Right atrium auricular region (tissue), 2 donors: ENCODE data around the gene GABARAPL2. TPM values are rescaled to one million over a fixed set of nuclear protein-coding genes. Genes with fewer than 3 reads are reported as not detected.

Experiments
- DNase-seq: peaks from one replicate; pipeline ENCODE4 v3.0.0-alpha.2; 2019; ENCODE audit warnings: low spot score
- H3K27ac ChIP-seq, 2 donors: fragments of 200-600 bp; sonication (generic); 1 replicate in 1 of 2; 2 replicates in 1 of 2; pipeline ENCODE4 v1.5.1; 2016 to 2019
- H3K27me3 ChIP-seq, 2 donors: fragments of 200-600 bp; sonication (generic); one replicate each; pipeline versions ENCODE4 v1.5.1 to v1.6.0; 2017 to 2019
- H3K36me3 ChIP-seq: fragments of 200-600 bp; sonication (generic); one replicate; pipeline ENCODE4 v1.5.1; 2016
- H3K4me1 ChIP-seq, 2 donors: fragments of 200-600 bp; sonication (generic); one replicate each; pipeline versions ENCODE4 v1.5.1 to v1.6.0; 2017 to 2019
- H3K4me3 ChIP-seq, 2 donors: fragments of 200-600 bp; sonication (generic); 1 replicate in 1 of 2; 2 replicates in 1 of 2; pipeline ENCODE4 v1.5.1; 2017 to 2019; ENCODE audit warnings: mild to moderate bottlenecking in 1 of 2, moderate library complexity in 1 of 2
- H3K9me3 ChIP-seq, 2 donors: fragments of 200-600 bp; sonication (generic); one replicate each; pipeline ENCODE4 v1.5.1; 2019
- total RNA-seq, 2 donors: library from RNA; depleted of rRNA; stranded (reverse); fragments of >200 nt; gene quantifications; one replicate each; pipeline ENCODE4 v1.1.0, GENCODE V29; 2016
- TF ChIP-seq, protein P1 (sequence below), 2 donors: fragments of 200-600 bp; sonication (generic); IDR thresholded peaks; one replicate each; pipeline ENCODE4 v1.5.1; 2019; ENCODE audit warnings: antibody characterized with exemption in 2 of 2

GABARAPL2 gene
- total RNA-seq, 2 donors from 2014 or later: 167 to 177 TPM

DNA sequence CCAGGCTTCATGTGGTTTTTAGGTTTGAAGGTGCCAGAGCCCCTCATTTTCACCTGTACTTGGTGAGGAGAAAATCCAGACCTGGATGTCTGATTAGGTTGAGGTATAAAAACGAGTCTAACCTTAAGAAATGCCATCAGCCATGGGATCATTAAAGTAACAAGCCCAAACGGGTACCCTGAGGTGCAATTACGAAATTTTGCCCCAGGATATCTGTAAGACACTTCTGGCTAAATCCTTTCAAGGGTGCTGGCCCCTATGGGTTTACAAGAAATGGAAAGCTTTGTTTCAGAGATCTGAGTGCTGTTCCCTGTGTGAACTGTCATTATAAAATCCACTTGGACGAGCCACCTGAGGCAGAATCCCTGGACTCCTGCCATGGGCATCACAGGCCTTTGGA lies 37.1 kb downstream of the GABARAPL2 start:
- Histone ChIP-seq H3K4me1 (no peaks in the 10 kb centered on the region), H3K4me3 (no peak overlapping the region), H3K27ac (no peak overlapping the region), H3K36me3 (peaks cover 75% of the 10 kb centered on the region), H3K27me3 (no peaks in the 10 kb centered on the region), H3K9me3 (no peaks in the 10 kb centered on the region)
- no peak for DNase-seq
- TF ChIP-seq, protein P1, sequence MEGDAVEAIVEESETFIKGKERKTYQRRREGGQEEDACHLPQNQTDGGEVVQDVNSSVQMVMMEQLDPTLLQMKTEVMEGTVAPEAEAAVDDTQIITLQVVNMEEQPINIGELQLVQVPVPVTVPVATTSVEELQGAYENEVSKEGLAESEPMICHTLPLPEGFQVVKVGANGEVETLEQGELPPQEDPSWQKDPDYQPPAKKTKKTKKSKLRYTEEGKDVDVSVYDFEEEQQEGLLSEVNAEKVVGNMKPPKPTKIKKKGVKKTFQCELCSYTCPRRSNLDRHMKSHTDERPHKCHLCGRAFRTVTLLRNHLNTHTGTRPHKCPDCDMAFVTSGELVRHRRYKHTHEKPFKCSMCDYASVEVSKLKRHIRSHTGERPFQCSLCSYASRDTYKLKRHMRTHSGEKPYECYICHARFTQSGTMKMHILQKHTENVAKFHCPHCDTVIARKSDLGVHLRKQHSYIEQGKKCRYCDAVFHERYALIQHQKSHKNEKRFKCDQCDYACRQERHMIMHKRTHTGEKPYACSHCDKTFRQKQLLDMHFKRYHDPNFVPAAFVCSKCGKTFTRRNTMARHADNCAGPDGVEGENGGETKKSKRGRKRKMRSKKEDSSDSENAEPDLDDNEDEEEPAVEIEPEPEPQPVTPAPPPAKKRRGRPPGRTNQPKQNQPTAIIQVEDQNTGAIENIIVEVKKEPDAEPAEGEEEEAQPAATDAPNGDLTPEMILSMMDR (IDR thresholded peaks at IDR 0.05): no peak

DNA sequence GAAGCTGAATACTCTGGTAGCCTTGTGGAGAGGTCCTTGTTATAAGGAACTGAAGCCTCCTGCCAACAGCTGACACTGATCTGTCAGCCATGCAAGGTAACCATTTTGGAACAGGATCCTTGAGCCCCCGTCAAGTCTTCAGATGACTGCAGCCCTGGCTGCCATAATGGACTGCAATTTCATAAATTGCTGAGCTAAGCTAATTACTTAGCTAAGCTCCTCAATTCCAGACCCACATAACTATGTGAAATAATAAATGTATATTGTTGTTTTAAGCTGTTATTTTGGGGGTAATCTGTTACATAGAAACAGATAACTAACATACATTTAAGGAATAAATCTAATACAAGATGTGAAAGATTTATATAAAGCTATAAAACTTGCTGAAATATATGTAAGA lies 40.3 kb downstream of the GABARAPL2 start:
- Histone ChIP-seq H3K27me3 (no peaks in the 10 kb centered on the region), H3K36me3 (peaks cover 71% of the 10 kb centered on the region), H3K4me1 (no peaks in the 10 kb centered on the region), H3K4me3 (no peak overlapping the region), H3K27ac (no peak overlapping the region), H3K9me3 (no peaks in the 10 kb centered on the region)
- TF ChIP-seq, protein P1 (IDR thresholded peaks at IDR 0.05): no peak
- DNase-seq: no peak

DNA sequence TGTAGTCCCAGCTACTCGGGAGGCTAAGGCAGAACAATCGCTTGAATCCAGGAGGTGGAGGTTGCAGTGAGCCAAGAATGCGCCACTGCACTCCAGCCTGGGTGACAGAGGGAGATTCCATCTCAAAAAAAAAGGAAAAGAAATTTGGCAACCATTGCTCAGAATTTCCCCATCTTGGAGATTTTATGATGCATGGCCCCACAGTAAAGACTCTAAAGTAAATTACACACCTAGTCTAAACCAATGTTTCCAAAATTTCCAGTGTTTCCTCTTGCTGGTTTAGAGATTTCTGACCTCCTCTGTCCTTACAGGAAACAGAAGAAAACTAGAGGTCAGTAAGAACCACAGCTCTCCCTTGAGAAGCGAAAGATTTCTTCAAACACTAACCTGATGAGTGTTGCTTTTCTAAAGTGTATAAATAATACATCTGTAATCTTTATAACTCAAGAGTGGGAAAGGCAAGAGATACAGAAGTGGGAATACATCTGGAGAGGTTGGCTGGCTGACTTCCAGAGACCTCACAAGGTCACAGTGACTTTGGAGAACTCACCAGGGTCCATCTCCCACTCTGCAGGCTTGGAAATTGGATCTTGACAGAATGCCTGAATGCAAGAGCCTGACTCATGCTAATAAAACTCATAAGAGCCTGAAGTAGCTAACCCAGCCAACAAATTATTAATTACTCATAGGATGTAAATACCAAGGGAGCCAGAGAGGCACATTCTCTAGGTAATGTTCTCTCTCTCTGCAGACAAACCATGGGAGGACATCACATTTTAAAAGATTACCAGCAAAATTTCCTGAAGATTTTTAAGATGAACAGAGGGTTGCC lies 48.1 kb downstream of the GABARAPL2 start:
- peaks cover 60% of the 10 kb centered on the region for H3K36me3 ChIP-seq

DNA sequence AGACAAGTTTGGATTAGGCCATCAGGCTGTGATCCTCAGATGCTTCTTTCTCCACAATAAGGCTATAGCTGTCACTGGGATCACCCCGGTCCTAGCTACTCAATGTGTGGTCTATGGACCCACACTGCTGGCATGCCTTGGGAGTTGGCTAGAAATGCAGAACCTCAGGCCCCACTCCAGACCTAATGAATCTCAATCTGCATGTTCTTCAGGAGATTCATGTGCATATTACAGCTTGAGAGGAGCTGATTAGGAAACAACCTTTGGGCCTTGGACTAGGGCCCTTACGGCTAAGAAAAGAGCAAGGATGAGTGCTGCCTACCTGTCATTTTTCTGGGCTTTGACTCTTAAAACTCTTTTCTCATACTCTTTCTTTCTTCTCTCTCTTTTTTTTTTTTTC lies 49.4 kb downstream of the GABARAPL2 start:
- H3K27ac ChIP-seq: no peak overlapping the region
- H3K4me3 ChIP-seq: no peak overlapping the region
- peaks cover 58% of the 10 kb centered on the region for H3K36me3 ChIP-seq
- peaks cover 0 to 3% of the 10 kb centered on the region in 2 donors for H3K4me1 ChIP-seq
- H3K27me3 ChIP-seq: no peaks in the 10 kb centered on the region
- TF ChIP-seq, protein P1 (IDR thresholded peaks at IDR 0.05): no peak
- DNase-seq: no peak
- no peaks in the 10 kb centered on the region for H3K9me3 ChIP-seq

More for the DNA sequence above, 48.1 kb downstream of the GABARAPL2 start:
- H3K27me3 ChIP-seq: no peaks in the 10 kb centered on the region
- H3K4me1 ChIP-seq: no peaks in the 10 kb centered on the region
- no peak for DNase-seq
- TF ChIP-seq, protein P1 (IDR thresholded peaks at IDR 0.05): no peak
- no peak overlapping the region for H3K27ac ChIP-seq
- no peak overlapping the region for H3K4me3 ChIP-seq
- no peaks in the 10 kb centered on the region for H3K9me3 ChIP-seq

DNA sequence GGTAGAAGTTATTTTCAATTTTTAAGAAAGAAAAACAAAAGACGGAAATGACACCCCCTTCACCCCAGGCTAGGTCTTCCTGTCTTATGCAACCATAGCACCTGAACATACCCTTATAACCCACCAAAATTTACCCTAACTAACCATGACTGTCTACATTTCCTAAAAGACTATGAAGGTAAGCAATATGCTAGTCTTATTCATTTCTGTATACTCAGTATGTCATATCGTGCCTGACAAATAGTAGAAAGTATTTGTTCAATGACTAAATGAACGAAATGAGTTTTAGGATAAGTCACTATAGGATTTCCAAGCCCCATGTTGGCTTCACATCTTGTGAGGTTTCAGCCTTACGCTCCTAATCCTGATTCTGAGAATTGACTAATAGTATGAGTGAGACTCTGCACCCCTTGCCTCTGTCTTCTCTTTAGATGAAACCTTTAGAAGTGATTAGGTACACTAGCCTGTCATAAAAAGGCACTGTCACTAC lies 50.4 kb downstream of the GABARAPL2 start:
- Histone ChIP-seq H3K36me3 (peaks cover 49% of the 10 kb centered on the region), H3K27ac (no peak overlapping the region), H3K4me3 (no peak overlapping the region), H3K4me1 (peaks cover 0 to 13% of the 10 kb centered on the region in 2 donors), H3K27me3 (no peaks in the 10 kb centered on the region), H3K9me3 (no peaks in the 10 kb centered on the region)
- DNase-seq: no peak
- TF ChIP-seq, protein P1 (IDR thresholded peaks at IDR 0.05): no peak
